ENCODE results near the gene TNS2. TPM values are rescaled to one million over a fixed set of nuclear protein-coding genes. Genes with fewer than 3 reads are reported as not detected.

The TNS2 gene
- total and polyA plus RNA-seq, 9 of the 15 experiments (the other 6 are each of a cell fraction or from before 2014, with no cell fraction given) = 0.28 to 3.1 (median 1.2) TPM; not detected in 1

DNA sequence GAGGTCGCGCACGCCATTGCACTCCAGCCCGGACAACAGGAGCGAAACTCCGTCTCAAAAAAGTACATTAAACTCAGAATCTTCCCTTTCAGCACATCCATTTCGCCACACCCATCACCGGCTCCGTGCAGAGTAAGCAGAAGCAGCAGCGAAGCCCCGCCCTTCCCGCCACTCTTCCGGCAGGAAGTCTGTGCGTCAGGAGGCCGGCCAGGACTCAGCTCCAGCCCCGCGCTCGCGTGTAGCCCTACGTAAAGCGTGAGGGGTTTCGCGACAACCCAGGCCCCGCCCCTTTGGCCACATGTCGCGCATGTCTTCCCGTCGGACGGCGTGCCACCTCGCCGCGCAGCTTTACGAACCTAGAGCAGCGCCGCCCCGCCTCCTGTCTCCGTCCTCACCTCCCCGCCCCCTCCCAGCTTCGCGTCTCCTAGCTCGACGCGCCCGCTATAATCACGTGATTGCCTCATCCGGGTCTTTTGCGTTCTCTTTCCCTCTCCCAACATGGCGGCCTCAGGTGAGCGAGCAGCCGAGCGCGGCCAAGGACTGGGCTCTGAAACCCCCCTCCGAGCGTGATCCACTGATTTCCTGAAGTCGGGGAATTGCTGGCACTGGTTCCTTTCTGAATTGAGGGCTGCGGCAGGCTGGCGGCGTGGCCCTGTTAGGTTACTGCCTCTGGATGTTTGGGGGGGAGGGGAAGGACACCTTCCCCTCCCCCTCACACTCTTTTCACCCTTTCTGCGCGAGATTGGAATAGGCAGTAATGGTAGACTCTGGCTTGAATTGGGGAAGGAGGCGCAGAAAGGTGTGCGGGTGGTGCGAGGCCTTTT lies 43.7 kb upstream of the TNS2 start, which contains the start of gene EIF4B (continued):
- TF ChIP-seq, protein P1, sequence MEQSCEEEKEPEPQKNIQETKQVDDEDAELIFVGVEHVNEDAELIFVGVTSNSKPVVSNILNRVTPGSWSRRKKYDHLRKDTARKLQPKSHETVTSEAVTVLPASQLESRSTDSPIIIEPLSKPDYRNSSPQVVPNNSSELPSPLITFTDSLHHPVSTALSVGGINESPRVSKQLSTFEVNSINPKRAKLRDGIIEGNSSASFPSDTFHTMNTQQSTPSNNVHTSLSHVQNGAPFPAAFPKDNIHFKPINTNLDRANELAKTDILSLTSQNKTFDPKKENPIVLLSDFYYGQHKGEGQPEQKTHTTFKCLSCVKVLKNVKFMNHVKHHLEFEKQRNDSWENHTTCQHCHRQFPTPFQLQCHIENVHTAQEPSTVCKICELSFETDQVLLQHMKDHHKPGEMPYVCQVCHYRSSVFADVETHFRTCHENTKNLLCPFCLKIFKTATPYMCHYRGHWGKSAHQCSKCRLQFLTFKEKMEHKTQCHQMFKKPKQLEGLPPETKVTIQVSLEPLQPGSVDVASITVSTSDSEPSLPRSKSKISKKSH (CRISPR knock-in tag; IDR thresholded peaks at IDR 0.05) = no peak
- TF ChIP-seq SP1 (CRISPR knock-in tag; IDR thresholded peaks at IDR 0.05) (peak; percentile 93), RCOR1 (IDR thresholded peaks at IDR 0.05; ENCODE audit: borderline replicate concordance in 1 of 2, low read depth in 2 of 2, low read length in 2 of 2) (peak in 1 of 2 experiments; percentile 30; a peak in 1 of 4 replicates), ZNF707 (CRISPR knock-in tag; conservative IDR thresholded peaks at IDR 0.05) (no peak), TSC22D4 (tag; IDR thresholded peaks at IDR 0.05) (no peak), TRIM24 (IDR thresholded peaks at IDR 0.05) (peak in 1 of 2 experiments; percentile 77; a peak in 1 of 4 replicates), EGR1 (conservative IDR thresholded peaks at IDR 0.05) (peak; percentile 21), FOXJ3 (CRISPR knock-in tag; IDR thresholded peaks at IDR 0.05) (no peak), NR2F6 (CRISPR knock-in tag; IDR thresholded peaks at IDR 0.05) (0 out of 2 replicates have a peak, but pooled peaks have one; percentile 39), RBM22 (IDR thresholded peaks at IDR 0.05; ENCODE audit: low read depth, low read length, poor library complexity, severe bottlenecking) (no peak), ZNF431 (CRISPR knock-in tag; IDR thresholded peaks at IDR 0.05) (no peak), ZBTB17 (CRISPR knock-in tag; IDR thresholded peaks at IDR 0.05) (0 out of 2 replicates have a peak, but pooled peaks have one; percentile 26), POLR3G (IDR thresholded peaks at IDR 0.05; ENCODE audit: extremely low read depth, insufficient read length, insufficient replicate concordance) (no peak), CBFA2T2 (conservative IDR thresholded peaks at IDR 0.05) (peak; percentile 88), RNF2 (IDR thresholded peaks at IDR 0.05) (peak; percentile 9; the same call in 1 of the 2 replicates), HIVEP1 (CRISPR knock-in tag; IDR thresholded peaks at IDR 0.05) (0 out of 2 replicates have a peak, but pooled peaks have one; percentile 44), TAF9B (IDR thresholded peaks at IDR 0.05; ENCODE audit: partially characterized antibody) (peak; percentile 98), ZNF384 (IDR thresholded peaks at IDR 0.05; ENCODE audit: low read depth, low read length) (no peak), ZNF507 (tag; conservative IDR thresholded peaks at IDR 0.05) (no peak), KHSRP (IDR thresholded peaks at IDR 0.05) (no peak)
- TF ChIP-seq, protein P2, sequence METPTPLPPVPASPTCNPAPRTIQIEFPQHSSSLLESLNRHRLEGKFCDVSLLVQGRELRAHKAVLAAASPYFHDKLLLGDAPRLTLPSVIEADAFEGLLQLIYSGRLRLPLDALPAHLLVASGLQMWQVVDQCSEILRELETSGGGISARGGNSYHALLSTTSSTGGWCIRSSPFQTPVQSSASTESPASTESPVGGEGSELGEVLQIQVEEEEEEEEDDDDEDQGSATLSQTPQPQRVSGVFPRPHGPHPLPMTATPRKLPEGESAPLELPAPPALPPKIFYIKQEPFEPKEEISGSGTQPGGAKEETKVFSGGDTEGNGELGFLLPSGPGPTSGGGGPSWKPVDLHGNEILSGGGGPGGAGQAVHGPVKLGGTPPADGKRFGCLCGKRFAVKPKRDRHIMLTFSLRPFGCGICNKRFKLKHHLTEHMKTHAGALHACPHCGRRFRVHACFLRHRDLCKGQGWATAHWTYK (CRISPR knock-in tag; IDR thresholded peaks at IDR 0.05) = 0 out of 2 replicates have a peak, but pooled peaks have one; percentile 41
- TF ChIP-seq, protein P3, sequence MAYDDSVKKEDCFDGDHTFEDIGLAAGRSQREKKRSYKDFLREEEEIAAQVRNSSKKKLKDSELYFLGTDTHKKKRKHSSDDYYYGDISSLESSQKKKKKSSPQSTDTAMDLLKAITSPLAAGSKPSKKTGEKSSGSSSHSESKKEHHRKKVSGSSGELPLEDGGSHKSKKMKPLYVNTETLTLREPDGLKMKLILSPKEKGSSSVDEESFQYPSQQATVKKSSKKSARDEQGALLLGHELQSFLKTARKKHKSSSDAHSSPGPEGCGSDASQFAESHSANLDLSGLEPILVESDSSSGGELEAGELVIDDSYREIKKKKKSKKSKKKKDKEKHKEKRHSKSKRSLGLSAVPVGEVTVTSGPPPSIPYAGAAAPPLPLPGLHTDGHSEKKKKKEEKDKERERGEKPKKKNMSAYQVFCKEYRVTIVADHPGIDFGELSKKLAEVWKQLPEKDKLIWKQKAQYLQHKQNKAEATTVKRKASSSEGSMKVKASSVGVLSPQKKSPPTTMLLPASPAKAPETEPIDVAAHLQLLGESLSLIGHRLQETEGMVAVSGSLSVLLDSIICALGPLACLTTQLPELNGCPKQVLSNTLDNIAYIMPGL (CRISPR knock-in tag; IDR thresholded peaks at IDR 0.05) = peak; percentile 43; the same call in 1 of the 2 replicates
- TF ChIP-seq, protein P4, sequence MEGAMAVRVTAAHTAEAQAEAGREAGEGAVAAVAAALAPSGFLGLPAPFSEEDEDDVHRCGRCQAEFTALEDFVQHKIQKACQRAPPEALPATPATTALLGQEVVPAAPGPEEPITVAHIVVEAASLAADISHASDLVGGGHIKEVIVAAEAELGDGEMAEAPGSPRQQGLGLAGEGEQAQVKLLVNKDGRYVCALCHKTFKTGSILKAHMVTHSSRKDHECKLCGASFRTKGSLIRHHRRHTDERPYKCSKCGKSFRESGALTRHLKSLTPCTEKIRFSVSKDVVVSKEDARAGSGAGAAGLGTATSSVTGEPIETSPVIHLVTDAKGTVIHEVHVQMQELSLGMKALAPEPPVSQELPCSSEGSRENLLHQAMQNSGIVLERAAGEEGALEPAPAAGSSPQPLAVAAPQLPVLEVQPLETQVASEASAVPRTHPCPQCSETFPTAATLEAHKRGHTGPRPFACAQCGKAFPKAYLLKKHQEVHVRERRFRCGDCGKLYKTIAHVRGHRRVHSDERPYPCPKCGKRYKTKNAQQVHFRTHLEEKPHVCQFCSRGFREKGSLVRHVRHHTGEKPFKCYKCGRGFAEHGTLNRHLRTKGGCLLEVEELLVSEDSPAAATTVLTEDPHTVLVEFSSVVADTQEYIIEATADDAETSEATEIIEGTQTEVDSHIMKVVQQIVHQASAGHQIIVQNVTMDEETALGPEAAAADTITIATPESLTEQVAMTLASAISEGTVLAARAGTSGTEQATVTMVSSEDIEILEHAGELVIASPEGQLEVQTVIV (CRISPR knock-in tag; IDR thresholded peaks at IDR 0.05; ENCODE audit: borderline replicate concordance) = peak; percentile 94
